ENCODE measurements around the gene SSBP2.

The SSBP2 gene

GRCh38 chr5:81469676-81470075, 281.2 kb downstream of the SSBP2 start:
- TF ChIP-seq CTCF (IDR thresholded peaks at IDR 0.05; ENCODE audit: low read depth, low read length) = no peak
- H3K4me3 ChIP-seq (ENCODE audit: low read depth, low read length) = no peak overlapping the region

- TF ChIP-seq CTCF (IDR thresholded peaks at IDR 0.05; ENCODE audit: low read depth, low read length) = no peak
- no peak overlapping the region for H3K4me3 ChIP-seq (ENCODE audit: low read depth, low read length)
Observed at GRCh38 chr5:81450940-81451339, 300.0 kb downstream of the SSBP2 start.

GRCh38 chr5:81435023-81435422, 315.9 kb downstream of the SSBP2 start:
- H3K4me3 ChIP-seq (ENCODE audit: low read depth, low read length) = no peak overlapping the region
- TF ChIP-seq CTCF (IDR thresholded peaks at IDR 0.05; ENCODE audit: low read depth, low read length) = no peak

- H3K4me3 ChIP-seq (ENCODE audit: low read depth, low read length) = no peak overlapping the region
- no peak for TF ChIP-seq CTCF (IDR thresholded peaks at IDR 0.05; ENCODE audit: low read depth, low read length)
Observed at GRCh38 chr5:81429985-81430384, 320.9 kb downstream of the SSBP2 start.

- TF ChIP-seq CTCF (IDR thresholded peaks at IDR 0.05; ENCODE audit: low read depth, low read length) = no peak
- H3K4me3 ChIP-seq (ENCODE audit: low read depth, low read length) = no peak overlapping the region
Observed at GRCh38 chr5:81429363-81429762, 321.5 kb downstream of the SSBP2 start.

- no peak for TF ChIP-seq CTCF (IDR thresholded peaks at IDR 0.05; ENCODE audit: low read depth, low read length)
- no peak overlapping the region for H3K4me3 ChIP-seq (ENCODE audit: low read depth, low read length)
Observed at GRCh38 chr5:81428861-81429260, 322.0 kb downstream of the SSBP2 start.

- H3K4me3 ChIP-seq (ENCODE audit: low read depth, low read length) = no peak overlapping the region
- no peak for TF ChIP-seq CTCF (IDR thresholded peaks at IDR 0.05; ENCODE audit: low read depth, low read length)
Observed at GRCh38 chr5:81428446-81428845, 322.5 kb downstream of the SSBP2 start.

Measured in WI38 (cell line).